Gastrocnemius medialis (tissue), 4 donors: ENCODE results near the gene PRKAG3.

Experiments used
- CTCF ChIP-seq, 5 experiments: fragments of 450-650 bp in 3 of 5; fragments of 200-600 bp in 2 of 5; sonication (generic) in 2 of 5; IDR thresholded peaks in 4 of 5; conservative IDR thresholded peaks in 1 of 5; 1 replicate in 4 of 5; 2 replicates in 1 of 5; pipeline ENCODE4 v1.5.1; 2016 to 2019; ENCODE audit warnings: antibody characterized with exemption in 5 of 5, mild to moderate bottlenecking in 3 of 5, moderate library complexity in 3 of 5
- POLR2A ChIP-seq, 2 donors: fragments of 450-650 bp; IDR thresholded peaks; one replicate each; pipeline ENCODE4 v1.6.1; 2017; ENCODE audit warnings: antibody characterized with exemption in 2 of 2, mild to moderate bottlenecking in 2 of 2, moderate library complexity in 2 of 2

GRCh38 chr2:218877891-218878290, 46.3 kb upstream of the PRKAG3 start:
- TF ChIP-seq POLR2A (IDR thresholded peaks at IDR 0.05) = no peak
- TF ChIP-seq CTCF (IDR thresholded peaks at IDR 0.05 in 4 of 5, conservative IDR thresholded peaks at IDR 0.05 in 1 of 5) = no peak
